GM18505 (cell line): ENCODE measurements around the gene HOXB8.

Source experiments
- ATAC-seq: cut with Tn5 transposase; IDR thresholded peaks from one replicate; pipeline ENCODE4 v1.9.1; 2021; ENCODE audit not compliant: unreplicated experiment
- POLR2A ChIP-seq: IDR thresholded peaks from 4 replicates; pipeline ENCODE4 v1.6.1; 2011; ENCODE audit warnings: borderline replicate concordance; ENCODE audit not compliant: insufficient read depth, insufficient read length; ENCODE audit errors: extremely low read depth

Gene HOXB8

GRCh38 chr17:48624544-48625494 is 9.7 kb upstream of the HOXB8 start:
- no peak for TF ChIP-seq POLR2A
- ATAC-seq = no peak

- no peak for TF ChIP-seq POLR2A
- no peak for ATAC-seq
These were observed 9.0 kb upstream of the HOXB8 start for GRCh38 chr17:48624118-48624517.

GRCh38 chr17:48623583-48623982 is 8.5 kb upstream of the HOXB8 start:
- no peak for TF ChIP-seq POLR2A
- no peak for ATAC-seq

GRCh38 chr17:48622857-48623256 is 7.8 kb upstream of the HOXB8 start:
- ATAC-seq = no peak
- no peak for TF ChIP-seq POLR2A

- no peak for ATAC-seq
- no peak for TF ChIP-seq POLR2A
These were observed 6.6 kb upstream of the HOXB8 start for GRCh38 chr17:48621410-48622392.

GRCh38 chr17:48620461-48621139 is 5.5 kb upstream of the HOXB8 start:
- ATAC-seq = no peak
- TF ChIP-seq POLR2A = no peak

- ATAC-seq = no peak
- no peak for TF ChIP-seq POLR2A
These were observed 4.8 kb upstream of the HOXB8 start for GRCh38 chr17:48619826-48620449.

GRCh38 chr17:48618256-48618896 is 3.3 kb upstream of the HOXB8 start:
- TF ChIP-seq POLR2A = no peak
- no peak for ATAC-seq

- TF ChIP-seq POLR2A = no peak
- no peak for ATAC-seq
These were observed 2.6 kb upstream of the HOXB8 start for GRCh38 chr17:48617471-48618255.

GRCh38 chr17:48616717-48617470 is 1.8 kb upstream of the HOXB8 start:
- no peak for ATAC-seq
- no peak for TF ChIP-seq POLR2A
